Omental fat pad (tissue), 4 donors: ENCODE results near the gene DDX51. TPM values are rescaled to one million over a fixed set of nuclear protein-coding genes. Genes with fewer than 3 reads are reported as not detected.

Experiments
- ATAC-seq: fragments of 150-250 bp; one replicate; pipeline ENCODE4 v1.9.1; 2016; ENCODE audit warnings: mild to moderate bottlenecking, moderate library complexity; ENCODE audit not compliant: low FRiP score
- DNase-seq: peaks from one replicate; pipeline ENCODE4 v3.0.0-alpha.2; 2019; ENCODE audit warnings: low spot score
- CTCF ChIP-seq, 3 donors: fragments of 450-650 bp; IDR thresholded peaks; one replicate each; pipeline ENCODE4 v1.5.1; 2016 to 2017; ENCODE audit warnings: antibody characterized with exemption in 3 of 3, mild to moderate bottlenecking in 3 of 3, moderate library complexity in 2 of 3
- total RNA-seq, 4 donors: library from RNA; depleted of rRNA; stranded (reverse); fragments of >200 nt; gene quantifications; one replicate each; pipeline ENCODE4 v1.1.0, GENCODE V29; 2016

DDX51 gene
- total RNA-seq, 4 donors from 2014 or later = 6.5 to 32.2 (median 10.4) TPM

GRCh38 chr12:132127041-132127440, 17.1 kb downstream of the DDX51 start:
- no peak for TF ChIP-seq CTCF (IDR thresholded peaks at IDR 0.05)
- ATAC-seq (no peak), DNase-seq (no peak)

- TF ChIP-seq CTCF (IDR thresholded peaks at IDR 0.05) = no peak
- DNase-seq (no peak), ATAC-seq (no peak)
These were observed 18.4 kb downstream of the DDX51 start for GRCh38 chr12:132125736-132126135.

- DNase-seq = no peak
- TF ChIP-seq CTCF (IDR thresholded peaks at IDR 0.05) = no peak
- no peak for ATAC-seq
These were observed 19.2 kb downstream of the DDX51 start for GRCh38 chr12:132124766-132125425.

- DNase-seq (no peak), ATAC-seq (no peak)
These were observed 20.0 kb downstream of the DDX51 start for GRCh38 chr12:132123970-132124765.

GRCh38 chr12:132121283-132121682, 22.8 kb downstream of the DDX51 start:
- TF ChIP-seq CTCF (IDR thresholded peaks at IDR 0.05) = no peak
- DNase-seq = no peak
- no peak for ATAC-seq

More at GRCh38 chr12:132123970-132124765, 20.0 kb downstream of the DDX51 start:
- no peak for TF ChIP-seq CTCF (IDR thresholded peaks at IDR 0.05)

GRCh38 chr12:132118876-132119275, 25.2 kb downstream of the DDX51 start:
- ATAC-seq = no peak
- DNase-seq = no peak
- TF ChIP-seq CTCF (IDR thresholded peaks at IDR 0.05) = no peak

- DNase-seq (no peak), ATAC-seq (no peak)
- TF ChIP-seq CTCF (IDR thresholded peaks at IDR 0.05) = no peak
These were observed 26.6 kb downstream of the DDX51 start for GRCh38 chr12:132117558-132117875.
